ENCODE measurements around the gene TLCD1. TPM values are rescaled to one million over a fixed set of nuclear protein-coding genes. Genes with fewer than 3 reads are reported as not detected.

Gene TLCD1
- total and polyA plus RNA-seq, 2 of the 8 experiments (the other 6 are each of a cell fraction or from before 2014, with no cell fraction given): 40.7 to 128 TPM

DNA sequence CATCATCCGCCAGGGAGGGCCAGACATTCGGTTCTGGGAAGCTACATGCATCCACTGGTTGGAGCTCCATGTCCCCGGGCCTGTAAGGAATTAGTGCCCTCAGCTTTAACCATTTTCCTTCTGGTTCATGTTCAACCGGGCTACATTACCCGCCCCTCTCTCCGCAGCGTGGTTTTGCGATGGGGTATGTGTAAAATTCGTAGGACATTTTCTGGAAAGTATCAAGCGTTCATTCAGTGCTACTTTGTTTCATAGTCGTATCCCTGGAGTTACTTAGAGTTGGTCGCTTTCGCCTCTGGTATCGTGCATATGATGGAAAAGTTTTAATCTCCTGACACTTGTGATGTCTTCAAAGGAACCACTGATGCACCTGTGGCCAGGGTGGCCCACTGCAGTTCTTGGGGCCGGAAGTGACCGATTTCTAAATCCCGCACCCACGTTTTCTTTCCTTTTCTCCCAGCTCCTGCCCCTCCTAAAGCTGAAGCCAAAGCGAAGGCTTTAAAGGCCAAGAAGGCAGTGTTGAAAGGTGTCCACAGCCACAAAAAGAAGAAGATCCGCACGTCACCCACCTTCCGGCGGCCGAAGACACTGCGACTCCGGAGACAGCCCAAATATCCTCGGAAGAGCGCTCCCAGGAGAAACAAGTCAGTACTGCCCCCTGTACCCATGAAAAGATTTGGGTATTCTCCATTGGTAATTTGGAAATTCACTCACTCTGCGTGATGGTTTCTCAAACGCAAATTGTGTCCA lies 5.6 kb downstream of the TLCD1 start:
- no peaks in the 10 kb centered on the region for H3K27me3 ChIP-seq (replicated peaks in 1 of 4; ENCODE audit: control insufficient read depth in 3 of 4, extremely low read depth in 1 of 4, insufficient read depth in 3 of 4, low read length in 3 of 4)
- peak overlapping the region; percentile 99 for H2BK5ac ChIP-seq (ENCODE audit: low read depth, low read length)
- 3% methylated on average over 24 of the region's 30 CpGs; no CpG with 5 or more reads in 1 of the 2 experiments for whole genome bisulfite sequencing, 2 experiments (ENCODE audit: extremely low coverage in 1 of 2, insufficient coverage in 1 of 2, insufficient read length in 1 of 2, insufficient replicate concordance in 2 of 2, low coverage in 1 of 2, low lambda C conversion rate in 2 of 2, missing lambda C conversion rate in 1 of 2)
- peak overlapping the region; percentile 88 for H4K91ac ChIP-seq (replicated peaks; ENCODE audit: insufficient read length, low read length)
- H2BK20ac ChIP-seq (ENCODE audit: low read length): no peak overlapping the region
- H3K4me1 ChIP-seq (replicated peaks in 1 of 4; ENCODE audit: control insufficient read depth in 3 of 4, insufficient read depth in 4 of 4, low read length in 3 of 4): peaks cover 3 to 15% (median 6%) of the 10 kb centered on the region in 4 experiments
- no peak overlapping the region for H2AFZ ChIP-seq (ENCODE audit: low read length)
- no peak overlapping the region for H2BK15ac ChIP-seq (ENCODE audit: low read length)
- H3K9me3 ChIP-seq (ENCODE audit: insufficient read depth in 2 of 2, low read depth in 1 of 2, low read length in 1 of 2): no peaks in the 10 kb centered on the region
- peak overlapping the region; percentile 95 to 98 (median 97) for H3K9ac ChIP-seq (replicated peaks in 1 of 4; ENCODE audit: extremely low read depth in 1 of 4, low read depth in 3 of 4, low read length in 3 of 4)
- H3K4ac ChIP-seq (replicated peaks; ENCODE audit: insufficient read length, low read depth, low read length): peak overlapping the region; percentile 100
- no peak for DNase-seq (ENCODE audit: low read depth in 1 of 2, low spot score in 2 of 2)
- H4K8ac ChIP-seq (ENCODE audit: extremely low read depth, insufficient read depth, low read length): peak overlapping the region; percentile 98; the same call in 1 of the 2 replicates
- H3K79me1 ChIP-seq (ENCODE audit: low read depth, low read length): peaks cover 10% of the 10 kb centered on the region; the same call in 1 of the 2 replicates
- peak overlapping the region; percentile 82 for H4K5ac ChIP-seq (ENCODE audit: insufficient read length, low read depth, low read length)
- H3K14ac ChIP-seq (ENCODE audit: insufficient read length): no peak overlapping the region
- CTCF ChIA-PET (ENCODE audit: partially characterized antibody): interaction anchor here (0.8 to 16.9 kb wide), 8 partner anchors 7 to 233 kb away, joined by 3 to 316 read pairs (median 4); partner anchors contain the start of gene PROCA1
- peaks cover 21 to 52% (median 37%) of the 10 kb centered on the region in 4 experiments for H3K36me3 ChIP-seq (ENCODE audit: control insufficient read depth in 2 of 4, insufficient read depth in 4 of 4, low read length in 3 of 4)
- peak overlapping the region; percentile 79 for H3K56ac ChIP-seq (replicated peaks; ENCODE audit: insufficient read length, low read depth, low read length)
- H3K23me2 ChIP-seq (ENCODE audit: low read depth, low read length): peaks cover 23% of the 10 kb centered on the region
- H2AK5ac ChIP-seq (ENCODE audit: low read depth, low read length): peak overlapping the region; percentile 97
- peak overlapping the region; percentile 55; the same call in 1 of the 2 replicates for H2BK12ac ChIP-seq (ENCODE audit: low read depth, low read length)
- peaks cover 6 to 24% of the 10 kb centered on the region in 2 experiments for H4K20me1 ChIP-seq (replicated peaks in 1 of 2; ENCODE audit: control insufficient read depth in 1 of 2, insufficient read depth in 2 of 2, low read length in 2 of 2)
- H3K79me2 ChIP-seq (ENCODE audit: control insufficient read depth in 1 of 2, insufficient read depth in 2 of 2, low read length in 2 of 2): peaks cover 7 to 55% of the 10 kb centered on the region in 2 experiments
- H3K4me2 ChIP-seq (ENCODE audit: insufficient read depth in 1 of 2, low read depth in 2 of 2, low read length in 2 of 2): peak overlapping the region; percentile 87 to 99
- H3K18ac ChIP-seq (ENCODE audit: extremely low read depth, low read length): peak overlapping the region; percentile 97
- POLR2A ChIA-PET (ENCODE audit: partially characterized antibody): interaction anchor here (0.6 to 17.6 kb wide), 40 partner anchors 8 to 398 kb away, joined by 3 to 813 read pairs (median 6); partner anchors contain the start of genes BLTP2, DHRS13, ERAL1 and FLOT2
- H3K27ac ChIP-seq (ENCODE audit: low read depth, low read length): peak overlapping the region; percentile 96
- H3K23ac ChIP-seq (ENCODE audit: insufficient read length): no peak overlapping the region
- peak overlapping the region; percentile 95 to 100 (median 98) for H3K4me3 ChIP-seq (ENCODE audit: extremely low read depth in 1 of 4, insufficient read depth in 2 of 4, low read depth in 3 of 4, low read length in 4 of 4)
- no peak for FAIRE-seq
- H2BK120ac ChIP-seq (replicated peaks; ENCODE audit: low read depth, low read length): peak overlapping the region; percentile 14
- no peak for TF ChIP-seq SIX5 (IDR thresholded peaks at IDR 0.05; ENCODE audit: low read depth, low read length)
- TF ChIP-seq, protein P1, sequence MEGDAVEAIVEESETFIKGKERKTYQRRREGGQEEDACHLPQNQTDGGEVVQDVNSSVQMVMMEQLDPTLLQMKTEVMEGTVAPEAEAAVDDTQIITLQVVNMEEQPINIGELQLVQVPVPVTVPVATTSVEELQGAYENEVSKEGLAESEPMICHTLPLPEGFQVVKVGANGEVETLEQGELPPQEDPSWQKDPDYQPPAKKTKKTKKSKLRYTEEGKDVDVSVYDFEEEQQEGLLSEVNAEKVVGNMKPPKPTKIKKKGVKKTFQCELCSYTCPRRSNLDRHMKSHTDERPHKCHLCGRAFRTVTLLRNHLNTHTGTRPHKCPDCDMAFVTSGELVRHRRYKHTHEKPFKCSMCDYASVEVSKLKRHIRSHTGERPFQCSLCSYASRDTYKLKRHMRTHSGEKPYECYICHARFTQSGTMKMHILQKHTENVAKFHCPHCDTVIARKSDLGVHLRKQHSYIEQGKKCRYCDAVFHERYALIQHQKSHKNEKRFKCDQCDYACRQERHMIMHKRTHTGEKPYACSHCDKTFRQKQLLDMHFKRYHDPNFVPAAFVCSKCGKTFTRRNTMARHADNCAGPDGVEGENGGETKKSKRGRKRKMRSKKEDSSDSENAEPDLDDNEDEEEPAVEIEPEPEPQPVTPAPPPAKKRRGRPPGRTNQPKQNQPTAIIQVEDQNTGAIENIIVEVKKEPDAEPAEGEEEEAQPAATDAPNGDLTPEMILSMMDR (IDR thresholded peaks at IDR 0.05; ENCODE audit: control extremely low read depth in 1 of 3, insufficient read depth in 1 of 3, low read depth in 1 of 3, low read length in 3 of 3): peak in 1 of 3 experiments; percentile 29; a peak in 1 of 4 replicates
- TF ChIP-seq PHF8 (conservative IDR thresholded peaks at IDR 0.05; ENCODE audit: low read depth, low read length): 0 out of 2 replicates have a peak, but pooled peaks have one; percentile 9
- no peak for TF ChIP-seq RXRA (IDR thresholded peaks at IDR 0.05; ENCODE audit: insufficient read depth, low read depth, low read length)
- TF ChIP-seq CHD1 (IDR thresholded peaks at IDR 0.05; ENCODE audit: low read depth, low read length): peak; percentile 65; the same call in 1 of the 2 replicates
- TF ChIP-seq SIN3A (conservative IDR thresholded peaks at IDR 0.05 in 1 of 2, IDR thresholded peaks at IDR 0.05 in 1 of 2; ENCODE audit: low read depth in 1 of 2, low read length in 2 of 2): 0 out of 4 replicates have a peak, but pooled peaks of 1 of the 2 experiments have one; percentile 56
- TF ChIP-seq POLR2AphosphoS5 (IDR thresholded peaks at IDR 0.05; ENCODE audit: low read depth, low read length): peak; percentile 25; the same call in 1 of the 2 replicates
- no peak for TF ChIP-seq MAFK (IDR thresholded peaks at IDR 0.05; ENCODE audit: low read depth, low read length)
